GM12878 (cell line): Measurements from ENCODE around the gene ZNF805. TPM values are rescaled to one million over a fixed set of nuclear protein-coding genes. Genes with fewer than 3 reads are reported as not detected.

Experiments used
- ATAC-seq: fragments of 200-7000 bp; cut with Tn5 transposase; 3 replicates; pipeline ENCODE4 v1.9.1; 2020; ENCODE audit warnings: mild to moderate bottlenecking, moderate library complexity
- BruUV-seq: library from RNA; stranded (reverse); fragments of 400-500 nt; replicated peaks from 2 replicates; lab custom pipeline; 2021; lab: Mats Ljungman, UMichigan
- CTCF ChIA-PET: fragments of 300-600 bp; sonication (Branson Sonifier 250); formaldehyde crosslinking; extraction: SDS; loops from one replicate; lab custom pipeline; 2021; ENCODE audit warnings: inconsistent platforms; lab: Yijun Ruan, JAX
- POLR2A ChIA-PET: fragments of 350-600 bp; formaldehyde crosslinking; extraction: SDS; loops from one replicate; lab custom pipeline; 2021; ENCODE audit warnings: inconsistent platforms; lab: Charles Lee
- RAD21 ChIA-PET: fragments of 300-600 bp; sonication (Branson Sonifier 250); formaldehyde crosslinking; loops from one replicate; lab custom pipeline; 2023; ENCODE audit warnings: antibody characterized with exemption; ENCODE audit not compliant: unreplicated experiment; lab: Charles Lee
- SMC1A ChIA-PET: fragments of 300-600 bp; sonication (Branson Sonifier 250); formaldehyde crosslinking; loops from one replicate; lab custom pipeline; 2023; ENCODE audit not compliant: unreplicated experiment, uncharacterized antibody; lab: Charles Lee
- DNase-seq: peaks from one replicate; pipeline ENCODE4 v3.0.0-alpha.2; 2011; ENCODE audit warnings: low read depth, low spot score
- FAIRE-seq: peaks from 3 replicates; lab custom pipeline; 2011; peaks lifted over from hg19 to GRCh38; lab: Jason Lieb, UNC
- H2AFZ ChIP-seq: 2 replicates; pipeline ENCODE4 v1.6.0; 2011; ENCODE audit warnings: low read depth, low read length, control low read depth; ENCODE audit not compliant: control insufficient read depth
- H3K27ac ChIP-seq: 2 replicates; pipeline ENCODE4 v1.5.1; 2011; ENCODE audit warnings: control low read depth; ENCODE audit not compliant: control insufficient read depth, insufficient read depth
- H3K27me3 ChIP-seq, 2 experiments: replicated peaks in 1 of 2; 2 replicates each; pipeline versions ENCODE4 v1.6.0 to v1.6.1; 2011; ENCODE audit warnings: low read length in 1 of 2; ENCODE audit not compliant: control insufficient read depth in 2 of 2, insufficient read depth in 2 of 2
- H3K36me3 ChIP-seq, 2 experiments: 2 replicates each; pipeline ENCODE4 v1.5.1; 2011; ENCODE audit warnings: low read length in 1 of 2; ENCODE audit not compliant: control insufficient read depth in 2 of 2, insufficient read depth in 2 of 2
- H3K4me1 ChIP-seq: 2 replicates; pipeline ENCODE4 v1.6.1; 2011; ENCODE audit warnings: mild to moderate bottlenecking, low read length, moderate library complexity, mixed read lengths; ENCODE audit not compliant: control insufficient read depth, insufficient read depth
- H3K4me2 ChIP-seq: 2 replicates; pipeline ENCODE4 v1.6.0; 2011; ENCODE audit warnings: control low read depth; ENCODE audit not compliant: control insufficient read depth, insufficient read depth
- H3K4me3 ChIP-seq: fragments of 200-600 bp; sonication (generic); 2 replicates; pipeline ENCODE4 v1.5.1; 2016
- H3K79me2 ChIP-seq: 2 replicates; pipeline ENCODE4 v1.6.0; 2011; ENCODE audit warnings: low read length; ENCODE audit not compliant: control insufficient read depth, insufficient read depth
- H3K9ac ChIP-seq: 2 replicates; pipeline ENCODE4 v1.8.0; 2011; ENCODE audit warnings: low read length, control low read depth, mixed read lengths; ENCODE audit not compliant: control insufficient read depth, insufficient read depth
- H3K9me3 ChIP-seq: replicated peaks from 3 replicates; pipeline ENCODE4 v1.5.1; 2011; ENCODE audit warnings: mild to moderate bottlenecking, low read length; ENCODE audit not compliant: control insufficient read depth, insufficient read depth
- H4K20me1 ChIP-seq: 2 replicates; pipeline ENCODE4 v1.6.0; 2011; ENCODE audit not compliant: control insufficient read depth, insufficient read depth
- CREB1 ChIP-seq: IDR thresholded peaks from 2 replicates; pipeline ENCODE4 v1.6.1; 2012; ENCODE audit warnings: low read depth, mild to moderate bottlenecking, inconsistent platforms
- ESRRA ChIP-seq: IDR thresholded peaks from 2 replicates; pipeline ENCODE4 v1.6.1; 2012; ENCODE audit warnings: mild to moderate bottlenecking, low read length, improper control_type of control experiment
- MEF2B ChIP-seq: fragments of 450-650 bp; IDR thresholded peaks from 2 replicates; pipeline ENCODE4 v1.6.1; 2018; ENCODE audit warnings: mild to moderate bottlenecking, moderate library complexity; ENCODE audit not compliant: partially characterized antibody, poor library complexity, severe bottlenecking
- MYB ChIP-seq: fragments of 150-350 bp; IDR thresholded peaks from 2 replicates; pipeline ENCODE4 v1.6.1; 2014; ENCODE audit warnings: mild to moderate bottlenecking, low read depth, low read length, borderline replicate concordance
- NR2F1 ChIP-seq: fragments of 450-650 bp; conservative IDR thresholded peaks from 2 replicates; pipeline ENCODE4 v1.6.1; 2017; ENCODE audit warnings: mild to moderate bottlenecking
- POLR2AphosphoS2 ChIP-seq: IDR thresholded peaks from 2 replicates; pipeline ENCODE4 v1.6.1; 2011; ENCODE audit warnings: low read depth, mild to moderate bottlenecking, low read length, improper control_type of control experiment, moderate library complexity
- SP1 ChIP-seq: IDR thresholded peaks from one replicate; pipeline ENCODE4 v1.6.1; 2011; ENCODE audit warnings: low read depth, low read length
- STAT3 ChIP-seq: IDR thresholded peaks from 2 replicates; pipeline ENCODE4 v1.6.1; 2011; ENCODE audit warnings: low read depth, low read length, improper control_type of control experiment
- ZNF24 ChIP-seq: fragments of 450-650 bp; IDR thresholded peaks from 2 replicates; pipeline ENCODE4 v1.6.1; 2017; ENCODE audit warnings: antibody characterized with exemption, mild to moderate bottlenecking
- ZNF622 ChIP-seq: fragments of 450-650 bp; IDR thresholded peaks from 2 replicates; pipeline ENCODE4 v1.6.1; 2017; ENCODE audit warnings: mild to moderate bottlenecking, inconsistent platforms
- WGBS: methylation state at CpG from one replicate; pipeline ENCODE4 v1.1.6; 2016; ENCODE audit warnings: low lambda C conversion rate; ENCODE audit not compliant: insufficient replicate concordance, insufficient coverage; ENCODE audit errors: missing lambda C conversion rate; 5-methylcytosine and 5-hydroxymethylcytosine counted together
- in situ Hi-C: fragments of 300-500 bp; cut with MboI; formaldehyde crosslinking; loops from 9 replicates; pipeline ENCODE4 v1.14.3; 2018; ENCODE audit warnings: mixed read lengths
- intact Hi-C: fragments of 100-400 bp; cut with micrococcal nuclease; formaldehyde crosslinking; loops from one replicate; pipeline ENCODE4 v1.14.2; 2022; ENCODE audit not compliant: unreplicated experiment
- polyA plus RNA-seq, 11 experiments: library from polyadenylated mRNA; depleted of rRNA in 4 of 11; unstranded in 6 of 11; stranded (reverse) in 5 of 11; fragments of >200 nt; fragmentation: Nextera tagmentation in 4 of 11; fragmentation: Illumina TruSeq in 1 of 11; extraction: Ambion mirVana in 4 of 11; extraction: Trizol in 1 of 11; gene quantifications; 1 replicate in 1 of 11; 2 replicates in 10 of 11; pipeline versions ENCODE4 v1.2.1 to v1.2.3, GENCODE V29; 2011 to 2016; ENCODE audit warnings: inconsistent platforms in 2 of 11, missing spikeins in 2 of 11, low read depth in 1 of 11
- total RNA-seq, 4 experiments: library from RNA; depleted of rRNA in 3 of 4; stranded (reverse); fragments of >200 nt in 3 of 4; fragmentation: Illumina TruSeq in 1 of 4; extraction: Trizol in 1 of 4; gene quantifications; 2 replicates each; pipeline versions ENCODE4 v1.2.1 to v1.2.3, GENCODE V29; 2013 to 2021
- TF ChIP-seq, protein P1 (sequence below): fragments of 450-650 bp; formaldehyde crosslinking; IDR thresholded peaks from 2 replicates; pipeline ENCODE4 v1.5.0; 2022; ENCODE audit warnings: mild to moderate bottlenecking, missing genetic modification characterization
- TF ChIP-seq, protein P2 (sequence below): fragments of 450-650 bp; IDR thresholded peaks from 2 replicates; pipeline ENCODE4 v1.6.1; 2018; ENCODE audit warnings: borderline replicate concordance, mild to moderate bottlenecking; ENCODE audit not compliant: partially characterized antibody
- TF ChIP-seq, protein P3 (sequence below): fragments of 450-650 bp; IDR thresholded peaks from 2 replicates; pipeline ENCODE4 v1.6.1; 2017; ENCODE audit warnings: mild to moderate bottlenecking, moderate library complexity

The ZNF805 gene
- total and polyA plus RNA-seq, 10 of the 15 experiments (the other 5 are each of a cell fraction or from before 2014, with no cell fraction given): 0.31 to 8.9 (median 2.3) TPM

DNA sequence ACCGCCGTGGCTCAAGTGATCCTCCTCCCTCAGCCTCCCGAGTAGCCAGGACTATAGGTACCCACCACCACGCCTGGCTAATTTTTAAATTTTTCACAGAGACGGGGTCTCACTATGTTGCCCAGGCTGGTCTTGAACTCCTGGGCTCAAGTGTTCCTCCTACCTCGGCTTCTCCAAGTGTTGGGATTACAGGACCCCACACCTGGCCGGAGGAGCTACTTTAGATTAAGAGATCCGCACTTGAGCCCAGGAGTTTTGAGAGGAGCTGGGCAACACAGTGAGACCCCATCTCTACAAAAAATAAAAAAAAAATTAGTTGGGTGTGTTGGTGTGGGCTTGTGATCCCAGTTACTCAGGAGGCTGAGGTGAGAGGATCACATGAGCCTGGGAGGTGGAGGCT is 30.8 kb downstream of the ZNF805 start (continued):
- TF ChIP-seq MYB (no peak), ZNF24 (no peak), SP1 (no peak), NR2F1 (no peak)

DNA sequence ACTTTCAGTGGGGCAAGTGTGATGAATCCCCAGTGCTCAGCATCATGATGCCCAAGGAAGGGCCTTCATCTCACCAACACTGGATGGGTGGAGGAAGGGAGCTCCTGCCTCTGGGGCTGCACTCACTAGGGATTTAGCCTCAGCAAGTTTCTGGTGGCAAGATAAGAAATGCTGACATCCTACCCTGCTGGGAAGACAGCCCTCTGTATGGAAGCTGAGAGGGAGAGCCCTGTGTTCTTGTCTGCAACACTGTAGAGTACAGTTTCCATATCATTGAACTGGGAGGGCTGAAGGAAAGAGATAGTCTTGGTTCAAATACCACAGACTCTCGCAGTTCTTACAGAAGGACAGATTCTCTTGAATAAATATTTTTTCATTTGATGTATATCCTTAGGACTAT is 32.6 kb downstream of the ZNF805 start:
- ATAC-seq (no peak), FAIRE-seq (no peak), DNase-seq (no peak)
- 0% methylated on average over 1 of the region's 1 CpG for WGBS
- RAD21 ChIA-PET: interaction anchor here (0.9 kb wide), 1 partner anchor 12 kb away, joined by 3 read pairs; no protein-coding TSS in a partner anchor
- H3K36me3 ChIP-seq: no peaks in the 10 kb centered on the region
- no peak overlapping the region for H3K9ac ChIP-seq
- no peak overlapping the region for H3K4me3 ChIP-seq
- no TSS peak for BruUV-seq
- CTCF ChIA-PET: interaction anchor here (1.1 kb wide), 1 partner anchor 28 kb away, joined by 3 read pairs; no protein-coding TSS in a partner anchor
- no peaks in the 10 kb centered on the region; the same call in 1 of the 2 replicates for H3K79me2 ChIP-seq
- no peaks in the 10 kb centered on the region; the same call in 2 of the 3 replicates for H3K9me3 ChIP-seq
- H3K4me1 ChIP-seq: peaks cover 22% of the 10 kb centered on the region
- POLR2A ChIA-PET: interaction anchor here (1.0 kb wide), 1 partner anchor 10 kb away, joined by 4 read pairs; no protein-coding TSS in a partner anchor
- H2AFZ ChIP-seq: no peak overlapping the region
- SMC1A ChIA-PET: interaction anchor here (1.0 to 1.4 kb wide), 2 partner anchors 12 to 27 kb away, joined by 3 to 4 read pairs; no protein-coding TSS in a partner anchor
- H3K27ac ChIP-seq: peak overlapping the region; percentile 21
- intact Hi-C loops (no loop called here), in situ Hi-C loops (no loop called here)
- H3K27me3 ChIP-seq: no peaks in the 10 kb centered on the region
- H3K4me2 ChIP-seq: no peak overlapping the region
- no peaks in the 10 kb centered on the region for H4K20me1 ChIP-seq
- TF ChIP-seq, protein P1, sequence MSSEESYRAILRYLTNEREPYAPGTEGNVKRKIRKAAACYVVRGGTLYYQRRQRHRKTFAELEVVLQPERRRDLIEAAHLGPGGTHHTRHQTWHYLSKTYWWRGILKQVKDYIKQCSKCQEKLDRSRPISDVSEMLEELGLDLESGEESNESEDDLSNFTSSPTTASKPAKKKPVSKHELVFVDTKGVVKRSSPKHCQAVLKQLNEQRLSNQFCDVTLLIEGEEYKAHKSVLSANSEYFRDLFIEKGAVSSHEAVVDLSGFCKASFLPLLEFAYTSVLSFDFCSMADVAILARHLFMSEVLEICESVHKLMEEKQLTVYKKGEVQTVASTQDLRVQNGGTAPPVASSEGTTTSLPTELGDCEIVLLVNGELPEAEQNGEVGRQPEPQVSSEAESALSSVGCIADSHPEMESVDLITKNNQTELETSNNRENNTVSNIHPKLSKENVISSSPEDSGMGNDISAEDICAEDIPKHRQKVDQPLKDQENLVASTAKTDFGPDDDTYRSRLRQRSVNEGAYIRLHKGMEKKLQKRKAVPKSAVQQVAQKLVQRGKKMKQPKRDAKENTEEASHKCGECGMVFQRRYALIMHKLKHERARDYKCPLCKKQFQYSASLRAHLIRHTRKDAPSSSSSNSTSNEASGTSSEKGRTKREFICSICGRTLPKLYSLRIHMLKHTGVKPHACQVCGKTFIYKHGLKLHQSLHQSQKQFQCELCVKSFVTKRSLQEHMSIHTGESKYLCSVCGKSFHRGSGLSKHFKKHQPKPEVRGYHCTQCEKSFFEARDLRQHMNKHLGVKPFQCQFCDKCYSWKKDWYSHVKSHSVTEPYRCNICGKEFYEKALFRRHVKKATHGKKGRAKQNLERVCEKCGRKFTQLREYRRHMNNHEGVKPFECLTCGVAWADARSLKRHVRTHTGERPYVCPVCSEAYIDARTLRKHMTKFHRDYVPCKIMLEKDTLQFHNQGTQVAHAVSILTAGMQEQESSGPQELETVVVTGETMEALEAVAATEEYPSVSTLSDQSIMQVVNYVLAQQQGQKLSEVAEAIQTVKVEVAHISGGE (CRISPR knock-in tag): no peak
- TF ChIP-seq, protein P2, sequence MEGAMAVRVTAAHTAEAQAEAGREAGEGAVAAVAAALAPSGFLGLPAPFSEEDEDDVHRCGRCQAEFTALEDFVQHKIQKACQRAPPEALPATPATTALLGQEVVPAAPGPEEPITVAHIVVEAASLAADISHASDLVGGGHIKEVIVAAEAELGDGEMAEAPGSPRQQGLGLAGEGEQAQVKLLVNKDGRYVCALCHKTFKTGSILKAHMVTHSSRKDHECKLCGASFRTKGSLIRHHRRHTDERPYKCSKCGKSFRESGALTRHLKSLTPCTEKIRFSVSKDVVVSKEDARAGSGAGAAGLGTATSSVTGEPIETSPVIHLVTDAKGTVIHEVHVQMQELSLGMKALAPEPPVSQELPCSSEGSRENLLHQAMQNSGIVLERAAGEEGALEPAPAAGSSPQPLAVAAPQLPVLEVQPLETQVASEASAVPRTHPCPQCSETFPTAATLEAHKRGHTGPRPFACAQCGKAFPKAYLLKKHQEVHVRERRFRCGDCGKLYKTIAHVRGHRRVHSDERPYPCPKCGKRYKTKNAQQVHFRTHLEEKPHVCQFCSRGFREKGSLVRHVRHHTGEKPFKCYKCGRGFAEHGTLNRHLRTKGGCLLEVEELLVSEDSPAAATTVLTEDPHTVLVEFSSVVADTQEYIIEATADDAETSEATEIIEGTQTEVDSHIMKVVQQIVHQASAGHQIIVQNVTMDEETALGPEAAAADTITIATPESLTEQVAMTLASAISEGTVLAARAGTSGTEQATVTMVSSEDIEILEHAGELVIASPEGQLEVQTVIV: no peak
- no peak for TF ChIP-seq SP1
- TF ChIP-seq POLR2AphosphoS2: no peak
- TF ChIP-seq MEF2B: no peak
- TF ChIP-seq ZNF622: no peak
- TF ChIP-seq, protein P3, sequence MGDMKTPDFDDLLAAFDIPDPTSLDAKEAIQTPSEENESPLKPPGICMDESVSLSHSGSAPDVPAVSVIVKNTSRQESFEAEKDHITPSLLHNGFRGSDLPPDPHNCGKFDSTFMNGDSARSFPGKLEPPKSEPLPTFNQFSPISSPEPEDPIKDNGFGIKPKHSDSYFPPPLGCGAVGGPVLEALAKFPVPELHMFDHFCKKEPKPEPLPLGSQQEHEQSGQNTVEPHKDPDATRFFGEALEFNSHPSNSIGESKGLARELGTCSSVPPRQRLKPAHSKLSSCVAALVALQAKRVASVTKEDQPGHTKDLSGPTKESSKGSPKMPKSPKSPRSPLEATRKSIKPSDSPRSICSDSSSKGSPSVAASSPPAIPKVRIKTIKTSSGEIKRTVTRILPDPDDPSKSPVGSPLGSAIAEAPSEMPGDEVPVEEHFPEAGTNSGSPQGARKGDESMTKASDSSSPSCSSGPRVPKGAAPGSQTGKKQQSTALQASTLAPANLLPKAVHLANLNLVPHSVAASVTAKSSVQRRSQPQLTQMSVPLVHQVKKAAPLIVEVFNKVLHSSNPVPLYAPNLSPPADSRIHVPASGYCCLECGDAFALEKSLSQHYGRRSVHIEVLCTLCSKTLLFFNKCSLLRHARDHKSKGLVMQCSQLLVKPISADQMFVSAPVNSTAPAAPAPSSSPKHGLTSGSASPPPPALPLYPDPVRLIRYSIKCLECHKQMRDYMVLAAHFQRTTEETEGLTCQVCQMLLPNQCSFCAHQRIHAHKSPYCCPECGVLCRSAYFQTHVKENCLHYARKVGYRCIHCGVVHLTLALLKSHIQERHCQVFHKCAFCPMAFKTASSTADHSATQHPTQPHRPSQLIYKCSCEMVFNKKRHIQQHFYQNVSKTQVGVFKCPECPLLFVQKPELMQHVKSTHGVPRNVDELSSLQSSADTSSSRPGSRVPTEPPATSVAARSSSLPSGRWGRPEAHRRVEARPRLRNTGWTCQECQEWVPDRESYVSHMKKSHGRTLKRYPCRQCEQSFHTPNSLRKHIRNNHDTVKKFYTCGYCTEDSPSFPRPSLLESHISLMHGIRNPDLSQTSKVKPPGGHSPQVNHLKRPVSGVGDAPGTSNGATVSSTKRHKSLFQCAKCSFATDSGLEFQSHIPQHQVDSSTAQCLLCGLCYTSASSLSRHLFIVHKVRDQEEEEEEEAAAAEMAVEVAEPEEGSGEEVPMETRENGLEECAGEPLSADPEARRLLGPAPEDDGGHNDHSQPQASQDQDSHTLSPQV: no peak
- no peak for TF ChIP-seq CREB1
- no peak for TF ChIP-seq ESRRA
- TF ChIP-seq STAT3: no peak
